Transverse colon (tissue), 4 donors: ENCODE results near the gene WDSUB1.

ENCODE experiments used
- CTCF ChIP-seq, 5 experiments: fragments of 200-600 bp in 3 of 5; fragments of 450-650 bp in 2 of 5; sonication (generic) in 3 of 5; IDR thresholded peaks; 1 replicate in 2 of 5; 2 replicates in 3 of 5; pipeline ENCODE4 v1.5.1; 2016 to 2017; ENCODE audit warnings: antibody characterized with exemption in 5 of 5, inconsistent platforms in 3 of 5, mild to moderate bottlenecking in 2 of 5, moderate library complexity in 1 of 5
- EP300 ChIP-seq: sonication (generic); formaldehyde crosslinking; IDR thresholded peaks from one replicate; pipeline ENCODE4 v1.6.1; 2017; ENCODE audit warnings: antibody characterized with exemption, low read depth
- POLR2A ChIP-seq: fragments of 450-650 bp; IDR thresholded peaks from one replicate; pipeline ENCODE4 v1.6.1; 2016; ENCODE audit warnings: antibody characterized with exemption, mild to moderate bottlenecking, moderate library complexity
- POLR2AphosphoS5 ChIP-seq, 3 donors: sonication (generic); formaldehyde crosslinking; IDR thresholded peaks; one replicate each; pipeline ENCODE4 v1.6.1; 2016; ENCODE audit warnings: antibody characterized with exemption in 3 of 3

GRCh38 chr2:159229476-159230144 is 56.9 kb downstream of the WDSUB1 start:
- TF ChIP-seq EP300 = no peak
- no peak for TF ChIP-seq POLR2A
- no peak for TF ChIP-seq CTCF (IDR thresholded peaks at IDR 0.05)
- no peak for TF ChIP-seq POLR2AphosphoS5 (IDR thresholded peaks at IDR 0.05)
